Lower leg skin (tissue), 3 donors: ENCODE measurements around the gene DCTN1.

ENCODE experiments used
- CTCF ChIP-seq, 3 donors: fragments of 450-650 bp; IDR thresholded peaks; one replicate each; pipeline ENCODE4 v1.5.1; 2016; ENCODE audit warnings: antibody characterized with exemption in 3 of 3, mild to moderate bottlenecking in 3 of 3, moderate library complexity in 2 of 3
- POLR2A ChIP-seq, 2 donors: fragments of 450-650 bp; IDR thresholded peaks; one replicate each; pipeline ENCODE4 v1.6.1; 2016 to 2017; ENCODE audit warnings: antibody characterized with exemption in 2 of 2, mild to moderate bottlenecking in 1 of 2, moderate library complexity in 1 of 2

- TF ChIP-seq POLR2A (IDR thresholded peaks at IDR 0.05) (no peak), CTCF (IDR thresholded peaks at IDR 0.05) (no peak)
Measured at GRCh38 chr2:74428675-74429074, 48.6 kb upstream of the DCTN1 start.
